MM.1S (cell line): ENCODE data around the gene EYA2.

Experiments
- DNase-seq: peaks from one replicate; pipeline ENCODE4 v3.0.0-alpha.2; 2015
- H2AFZ ChIP-seq: fragments of 300-600 bp; sonication (generic); 2 replicates; pipeline ENCODE4 v1.6.0; 2016; ENCODE audit warnings: antibody characterized with exemption, low read length
- H3F3A ChIP-seq: fragments of 300-600 bp; sonication (generic); 2 replicates; pipeline ENCODE4 v1.6.1; 2016; ENCODE audit warnings: mild to moderate bottlenecking, antibody characterized with exemption, low read length, moderate library complexity, mixed read lengths; ENCODE audit not compliant: insufficient read depth
- H3K27ac ChIP-seq: fragments of 300-600 bp; sonication (generic); 2 replicates; pipeline ENCODE4 v1.5.1; 2016; ENCODE audit warnings: mild to moderate bottlenecking, low read length
- H3K27me3 ChIP-seq: fragments of 300-600 bp; sonication (generic); replicated peaks from 2 replicates; pipeline ENCODE4 v1.6.0; 2016; ENCODE audit warnings: low read length; ENCODE audit not compliant: insufficient read depth
- H3K36me3 ChIP-seq: fragments of 300-600 bp; sonication (generic); replicated peaks from 2 replicates; pipeline ENCODE4 v1.6.1; 2016; ENCODE audit warnings: mild to moderate bottlenecking, low read length, mixed read lengths; ENCODE audit not compliant: insufficient read depth
- H3K4me1 ChIP-seq: fragments of 300-600 bp; sonication (generic); 2 replicates; pipeline ENCODE4 v1.6.1; 2016; ENCODE audit warnings: low read length, mixed read lengths
- H3K4me2 ChIP-seq: fragments of 300-600 bp; sonication (generic); 2 replicates; pipeline ENCODE4 v1.6.0; 2016; ENCODE audit warnings: low read depth, low read length
- H3K4me3 ChIP-seq: fragments of 300-600 bp; sonication (generic); 2 replicates; pipeline ENCODE4 v1.5.1; 2016; ENCODE audit warnings: low read length, mixed read lengths
- H3K79me2 ChIP-seq: fragments of 300-600 bp; sonication (generic); 2 replicates; pipeline ENCODE4 v1.6.1; 2016; ENCODE audit warnings: mixed run types, low read length, mixed read lengths
- H3K9ac ChIP-seq: fragments of 300-600 bp; sonication (generic); 2 replicates; pipeline ENCODE4 v1.6.1; 2016; ENCODE audit warnings: low read length, mixed read lengths
- H3K9me2 ChIP-seq: fragments of 300-600 bp; sonication (generic); replicated peaks from 2 replicates; pipeline ENCODE4 v1.6.1; 2016; ENCODE audit warnings: mild to moderate bottlenecking, low read length, mixed read lengths; ENCODE audit not compliant: insufficient read depth
- H3K9me3 ChIP-seq: fragments of 300-600 bp; sonication (generic); replicated peaks from 2 replicates; pipeline ENCODE4 v1.6.1; 2016; ENCODE audit warnings: mild to moderate bottlenecking, low read length, mixed read lengths; ENCODE audit not compliant: insufficient read depth
- H4K20me1 ChIP-seq: fragments of 300-600 bp; sonication (generic); 2 replicates; pipeline ENCODE4 v1.6.1; 2016; ENCODE audit warnings: mild to moderate bottlenecking, low read length, moderate library complexity, mixed read lengths; ENCODE audit not compliant: insufficient read depth
- EZH2 ChIP-seq: fragments of 300-600 bp; sonication (generic); optimal IDR thresholded peaks from 2 replicates; pipeline ENCODE3; 2017; ENCODE audit warnings: low read depth, mild to moderate bottlenecking, antibody characterized with exemption, low read length, mixed read lengths
- EZH2phosphoT487 ChIP-seq: fragments of 300-600 bp; sonication (generic); IDR thresholded peaks from 2 replicates; pipeline ENCODE4 v1.6.1; 2018; ENCODE audit warnings: antibody characterized with exemption, low read length
- TF ChIP-seq, protein P1 (sequence below): fragments of 300-600 bp; sonication (generic); IDR thresholded peaks from 2 replicates; pipeline ENCODE4 v1.5.1; 2016; ENCODE audit warnings: antibody characterized with exemption, low read length, mixed read lengths

The EYA2 gene

GRCh38 chr20:46946796-46947195, 52.2 kb downstream of the EYA2 start:
- Histone ChIP-seq H3K36me3 (no peaks in the 10 kb centered on the region), H3K4me1 (no peaks in the 10 kb centered on the region), H4K20me1 (no peaks in the 10 kb centered on the region), H3K9me3 (no peaks in the 10 kb centered on the region), H3K4me3 (no peak overlapping the region), H3K9ac (no peak overlapping the region), H3K4me2 (no peak overlapping the region), H3F3A (no peaks in the 10 kb centered on the region), H3K79me2 (no peaks in the 10 kb centered on the region), H2AFZ (no peak overlapping the region), H3K27ac (no peak overlapping the region), H3K27me3 (no peaks in the 10 kb centered on the region), H3K9me2 (no peaks in the 10 kb centered on the region)
- no peak for DNase-seq
- TF ChIP-seq EZH2phosphoT487 (no peak), EZH2 (no peak)
- TF ChIP-seq, protein P1, sequence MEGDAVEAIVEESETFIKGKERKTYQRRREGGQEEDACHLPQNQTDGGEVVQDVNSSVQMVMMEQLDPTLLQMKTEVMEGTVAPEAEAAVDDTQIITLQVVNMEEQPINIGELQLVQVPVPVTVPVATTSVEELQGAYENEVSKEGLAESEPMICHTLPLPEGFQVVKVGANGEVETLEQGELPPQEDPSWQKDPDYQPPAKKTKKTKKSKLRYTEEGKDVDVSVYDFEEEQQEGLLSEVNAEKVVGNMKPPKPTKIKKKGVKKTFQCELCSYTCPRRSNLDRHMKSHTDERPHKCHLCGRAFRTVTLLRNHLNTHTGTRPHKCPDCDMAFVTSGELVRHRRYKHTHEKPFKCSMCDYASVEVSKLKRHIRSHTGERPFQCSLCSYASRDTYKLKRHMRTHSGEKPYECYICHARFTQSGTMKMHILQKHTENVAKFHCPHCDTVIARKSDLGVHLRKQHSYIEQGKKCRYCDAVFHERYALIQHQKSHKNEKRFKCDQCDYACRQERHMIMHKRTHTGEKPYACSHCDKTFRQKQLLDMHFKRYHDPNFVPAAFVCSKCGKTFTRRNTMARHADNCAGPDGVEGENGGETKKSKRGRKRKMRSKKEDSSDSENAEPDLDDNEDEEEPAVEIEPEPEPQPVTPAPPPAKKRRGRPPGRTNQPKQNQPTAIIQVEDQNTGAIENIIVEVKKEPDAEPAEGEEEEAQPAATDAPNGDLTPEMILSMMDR = no peak

DNA sequence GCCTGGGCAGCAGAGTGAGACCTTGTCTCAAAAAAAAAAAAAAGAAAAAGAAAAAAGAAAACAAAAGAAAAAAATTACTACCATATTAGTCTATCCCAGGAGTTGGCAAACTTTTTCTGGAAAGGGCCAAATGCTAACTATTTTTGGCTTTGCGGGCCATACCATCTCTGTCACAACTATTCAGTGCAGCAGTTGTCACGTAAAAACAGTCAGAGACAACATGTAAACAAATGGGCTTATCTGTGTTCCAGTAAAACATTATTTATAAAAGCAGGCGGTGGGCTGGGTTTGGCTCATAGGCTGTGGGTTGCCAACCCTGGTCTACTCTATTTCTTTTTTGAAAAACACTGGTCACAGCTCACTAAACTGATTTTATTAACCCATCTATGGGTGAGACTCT, 53.4 kb downstream of the EYA2 start:
- H4K20me1 ChIP-seq = no peaks in the 10 kb centered on the region
- no peaks in the 10 kb centered on the region for H3K9me3 ChIP-seq
- H3K9ac ChIP-seq = no peak overlapping the region
- H3K4me1 ChIP-seq = no peaks in the 10 kb centered on the region
- TF ChIP-seq EZH2phosphoT487 = no peak
- TF ChIP-seq, protein P1 = no peak
- TF ChIP-seq EZH2 = no peak
- H3K27me3 ChIP-seq = no peaks in the 10 kb centered on the region
- H3K9me2 ChIP-seq = no peaks in the 10 kb centered on the region
- no peak for DNase-seq
- H3K4me2 ChIP-seq = no peak overlapping the region
- no peak overlapping the region for H2AFZ ChIP-seq
- no peak overlapping the region for H3K27ac ChIP-seq
- no peaks in the 10 kb centered on the region for H3F3A ChIP-seq
- H3K79me2 ChIP-seq = no peaks in the 10 kb centered on the region
- no peak overlapping the region for H3K4me3 ChIP-seq
- no peaks in the 10 kb centered on the region for H3K36me3 ChIP-seq

DNA sequence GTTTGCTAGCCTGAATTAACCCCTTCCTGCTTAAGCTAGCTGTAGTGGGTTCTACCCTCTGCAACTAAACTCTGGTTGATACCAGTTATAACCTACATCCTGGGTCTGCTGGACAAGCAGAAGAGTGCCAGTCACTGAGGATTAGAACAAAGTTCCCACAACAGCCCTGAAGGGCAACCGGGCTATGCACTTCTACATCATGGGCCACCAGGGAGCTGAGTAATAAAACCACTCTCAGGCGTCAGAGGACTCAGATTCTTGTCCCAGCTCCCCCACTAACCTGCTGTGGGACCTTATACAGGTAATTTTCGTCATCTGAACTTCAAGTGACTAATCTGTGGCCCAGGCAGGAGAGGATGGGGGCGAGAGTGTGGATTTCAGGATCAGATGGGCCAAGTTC, 56.8 kb downstream of the EYA2 start:
- H3F3A ChIP-seq = no peaks in the 10 kb centered on the region
- DNase-seq = no peak
- H3K4me2 ChIP-seq = no peak overlapping the region
- no peaks in the 10 kb centered on the region for H3K79me2 ChIP-seq
- H2AFZ ChIP-seq = no peak overlapping the region
- no peak overlapping the region for H3K27ac ChIP-seq
- no peak overlapping the region for H3K9ac ChIP-seq
- H3K27me3 ChIP-seq = no peaks in the 10 kb centered on the region
- H4K20me1 ChIP-seq = no peaks in the 10 kb centered on the region
- H3K9me2 ChIP-seq = no peaks in the 10 kb centered on the region
- H3K36me3 ChIP-seq = no peaks in the 10 kb centered on the region
- H3K9me3 ChIP-seq = no peaks in the 10 kb centered on the region
- TF ChIP-seq, protein P1 = no peak
- no peaks in the 10 kb centered on the region for H3K4me1 ChIP-seq
- H3K4me3 ChIP-seq = no peak overlapping the region
